ENCODE data around the gene NCDN. TPM values are rescaled to one million over a fixed set of nuclear protein-coding genes. Genes with fewer than 3 reads are reported as not detected.

Gene NCDN
- total and polyA plus RNA-seq, 2 donors (not counting 3 experiments of a cell fraction or from before 2014, with no cell fraction given) = 17.3 to 22.0 TPM

DNA sequence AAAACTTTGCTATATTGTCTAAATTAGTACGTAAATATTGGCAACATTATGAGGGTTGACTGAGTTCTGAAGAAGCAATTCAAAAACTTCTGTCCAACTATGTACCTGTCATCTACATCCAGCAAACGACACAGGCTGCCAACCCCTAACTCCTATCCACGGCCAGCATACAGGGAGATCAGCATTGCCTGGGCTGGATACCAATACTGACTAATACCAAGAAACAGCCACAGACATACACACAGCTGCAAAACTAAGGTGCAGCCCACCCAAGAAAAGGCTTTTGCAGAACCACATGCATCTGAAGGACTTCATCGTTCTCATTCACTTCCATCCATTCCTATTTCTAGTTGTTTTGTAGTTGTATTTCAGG is 2.4 kb upstream of the NCDN start:
- CTCF ChIA-PET = interaction anchor here (1.1 to 8.5 kb wide), 3 partner anchors 9 to 103 kb away, joined by 3 to 155 read pairs (median 10); no protein-coding TSS in a partner anchor
- H2AFZ ChIP-seq (ENCODE audit: low read depth, low read length) = no peak overlapping the region
- H3K36me3 ChIP-seq (ENCODE audit: control insufficient read depth in 2 of 2, extremely low read depth in 1 of 2, insufficient read depth in 2 of 2, low read length in 2 of 2) = no peaks in the 10 kb centered on the region
- FAIRE-seq (no peak), DNase-seq (ENCODE audit: low read depth, low spot score) (no peak)
- H3K79me2 ChIP-seq (ENCODE audit: control insufficient read depth, insufficient read depth, low read length) = peaks cover 13% of the 10 kb centered on the region
- H3K27me3 ChIP-seq (ENCODE audit: control insufficient read depth in 2 of 2, insufficient read depth in 2 of 2, low read length in 2 of 2) = no peaks in the 10 kb centered on the region
- H3K9me1 ChIP-seq (replicated peaks; ENCODE audit: control insufficient read depth, extremely low read depth, insufficient read depth, low read length) = no peaks in the 10 kb centered on the region
- no peak overlapping the region for H3K27ac ChIP-seq (ENCODE audit: insufficient read depth, low read depth, low read length)
- H4K20me1 ChIP-seq (replicated peaks; ENCODE audit: control insufficient read depth, extremely low read depth, insufficient read depth, low read length) = no peaks in the 10 kb centered on the region
- H3K9ac ChIP-seq (replicated peaks; ENCODE audit: extremely low read depth, insufficient read depth, low read length) = no peak overlapping the region
- dilution Hi-C loops (cut with MboI; ENCODE audit: extremely low pct_ligation_motif_present, low sequenced_read_pairs) = no loop called here
- TF ChIP-seq FOS (IDR thresholded peaks at IDR 0.05; ENCODE audit: borderline replicate concordance, insufficient read depth, low read length) = no peak
- TF ChIP-seq POLR2AphosphoS5 (IDR thresholded peaks at IDR 0.05; ENCODE audit: insufficient read depth, low read depth, low read length) = no peak
- no peak for TF ChIP-seq EZH2 (IDR thresholded peaks at IDR 0.05; ENCODE audit: borderline replicate concordance, low read depth, low read length, severe bottlenecking)
- TF ChIP-seq GATA2 (IDR thresholded peaks at IDR 0.05; ENCODE audit: insufficient read depth, insufficient read length, low read depth, low read length) = no peak
- no peak for TF ChIP-seq JUN (IDR thresholded peaks at IDR 0.05; ENCODE audit: borderline replicate concordance, insufficient read depth, insufficient read length, low read depth)
- TF ChIP-seq MYC (IDR thresholded peaks at IDR 0.05; ENCODE audit: low read depth, low read length) = no peak
- TF ChIP-seq POLR2A (IDR thresholded peaks at IDR 0.05; ENCODE audit: low read depth, low read length) = no peak
- TF ChIP-seq, protein P1, sequence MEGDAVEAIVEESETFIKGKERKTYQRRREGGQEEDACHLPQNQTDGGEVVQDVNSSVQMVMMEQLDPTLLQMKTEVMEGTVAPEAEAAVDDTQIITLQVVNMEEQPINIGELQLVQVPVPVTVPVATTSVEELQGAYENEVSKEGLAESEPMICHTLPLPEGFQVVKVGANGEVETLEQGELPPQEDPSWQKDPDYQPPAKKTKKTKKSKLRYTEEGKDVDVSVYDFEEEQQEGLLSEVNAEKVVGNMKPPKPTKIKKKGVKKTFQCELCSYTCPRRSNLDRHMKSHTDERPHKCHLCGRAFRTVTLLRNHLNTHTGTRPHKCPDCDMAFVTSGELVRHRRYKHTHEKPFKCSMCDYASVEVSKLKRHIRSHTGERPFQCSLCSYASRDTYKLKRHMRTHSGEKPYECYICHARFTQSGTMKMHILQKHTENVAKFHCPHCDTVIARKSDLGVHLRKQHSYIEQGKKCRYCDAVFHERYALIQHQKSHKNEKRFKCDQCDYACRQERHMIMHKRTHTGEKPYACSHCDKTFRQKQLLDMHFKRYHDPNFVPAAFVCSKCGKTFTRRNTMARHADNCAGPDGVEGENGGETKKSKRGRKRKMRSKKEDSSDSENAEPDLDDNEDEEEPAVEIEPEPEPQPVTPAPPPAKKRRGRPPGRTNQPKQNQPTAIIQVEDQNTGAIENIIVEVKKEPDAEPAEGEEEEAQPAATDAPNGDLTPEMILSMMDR (IDR thresholded peaks at IDR 0.05; ENCODE audit: extremely low read depth in 1 of 2, insufficient read depth in 1 of 2, low read depth in 1 of 2, low read length in 2 of 2) = no peak
- TF ChIP-seq, protein P2, sequence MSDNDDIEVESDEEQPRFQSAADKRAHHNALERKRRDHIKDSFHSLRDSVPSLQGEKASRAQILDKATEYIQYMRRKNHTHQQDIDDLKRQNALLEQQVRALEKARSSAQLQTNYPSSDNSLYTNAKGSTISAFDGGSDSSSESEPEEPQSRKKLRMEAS (IDR thresholded peaks at IDR 0.05; ENCODE audit: insufficient read depth, insufficient read length) = no peak
- intact Hi-C loops (cut with micrococcal nuclease) = loop anchor here (5.0 to 10.0 kb wide), 2 partner anchors 270 to 363 kb away; partner anchors contain the start of gene SFPQ
- peaks cover 6% of the 10 kb centered on the region for H3K4me1 ChIP-seq (ENCODE audit: control insufficient read depth, extremely low read depth, insufficient read depth, low read length)
- POLR2A ChIA-PET = no interaction called here
- no peak overlapping the region for H3K4me2 ChIP-seq (ENCODE audit: insufficient read depth, low read length)
- no peak overlapping the region for H3K4me3 ChIP-seq (replicated peaks in 1 of 3; ENCODE audit: insufficient read depth in 1 of 3, low read depth in 1 of 3, low read length in 3 of 3)
- no peaks in the 10 kb centered on the region for H3K9me3 ChIP-seq (replicated peaks; ENCODE audit: control insufficient read depth, insufficient read depth, low read length)
- no TSS peak for BruUV-seq (replicated peaks)
